HG03060 (cell line): ENCODE data around the gene TGFB1I1.
"Not testable (repeated sequence)": the region's sequence is repeated elsewhere in the genome, so short reads cannot be mapped to it uniquely, and the experiment has no call there.

Source experiments
- ATAC-seq: cut with Tn5 transposase; IDR thresholded peaks from one replicate; pipeline ENCODE4 v1.9.1; 2021; ENCODE audit warnings: low read depth, moderate number of reproducible peaks; ENCODE audit not compliant: unreplicated experiment

Gene TGFB1I1

GRCh38 chr16:31467858-31468257 lies 4.1 kb upstream of the TGFB1I1 start:
- no peak for ATAC-seq

GRCh38 chr16:31470615-31471014 lies 1.3 kb upstream of the TGFB1I1 start:
- ATAC-seq, result no peak

GRCh38 chr16:31471241-31471874 lies 594 bp upstream of the TGFB1I1 start:
- no peak for ATAC-seq

GRCh38 chr16:31472709-31473203 lies 804 bp downstream of the TGFB1I1 start:
- no peak for ATAC-seq

- no peak for ATAC-seq
Measured at GRCh38 chr16:31473264-31473984, 1.5 kb downstream of the TGFB1I1 start.

GRCh38 chr16:31474173-31474714 lies 2.3 kb downstream of the TGFB1I1 start:
- no peak for ATAC-seq

- no peak for ATAC-seq
Measured at GRCh38 chr16:31474773-31475738, 3.1 kb downstream of the TGFB1I1 start.

- ATAC-seq, result no peak
Measured at GRCh38 chr16:31475946-31476302, 4.0 kb downstream of the TGFB1I1 start.

GRCh38 chr16:31476303-31477219 lies 4.6 kb downstream of the TGFB1I1 start:
- ATAC-seq, result no peak

GRCh38 chr16:31477220-31478216 lies 5.6 kb downstream of the TGFB1I1 start:
- ATAC-seq, result no peak

GRCh38 chr16:31478956-31479355 lies 7.0 kb downstream of the TGFB1I1 start:
- no peak for ATAC-seq

GRCh38 chr16:31479751-31480150 lies 7.8 kb downstream of the TGFB1I1 start:
- ATAC-seq, result no peak

GRCh38 chr16:31480851-31481536 lies 9.0 kb downstream of the TGFB1I1 start:
- no peak for ATAC-seq

- ATAC-seq, result no peak
Measured at GRCh38 chr16:31483081-31483480, 11.1 kb downstream of the TGFB1I1 start, which contains the start of gene SLC5A2. SLC5A2 (plus strand) TSS chr16:31483123; CDS start chr16:31483137, 14 bp downstream.

- ATAC-seq, result not testable (repeated sequence)
Measured at GRCh38 chr16:31484048-31484447, 12.1 kb downstream of the TGFB1I1 start.

- ATAC-seq, result no peak
Measured at GRCh38 chr16:31484491-31485171, 12.7 kb downstream of the TGFB1I1 start.

- no peak for ATAC-seq
Measured at GRCh38 chr16:31485571-31485970, 13.6 kb downstream of the TGFB1I1 start.
